CD4-positive, alpha-beta T cell (primary cell): ENCODE results near the gene PEX10. TPM values are rescaled to one million over a fixed set of nuclear protein-coding genes. Genes with fewer than 3 reads are reported as not detected.

Source experiments
- ATAC-seq: fragments of 200-7000 bp; cut with Tn5 transposase; one replicate; pipeline ENCODE4 v1.10.0; 2022; ENCODE audit warnings: mild to moderate bottlenecking; ENCODE audit not compliant: poor library complexity
- CTCF ChIA-PET: fragments of 350-600 bp; sonication (Branson Sonifier 250); formaldehyde crosslinking; loops from one replicate; lab custom pipeline; 2021; ENCODE audit warnings: antibody characterized with exemption, inconsistent platforms; lab: Charles Lee
- POLR2A ChIA-PET: fragments of 350-600 bp; sonication (Branson Sonifier 250); formaldehyde crosslinking; loops from one replicate; lab custom pipeline; 2021; ENCODE audit warnings: antibody characterized with exemption, inconsistent platforms; lab: Charles Lee
- DNase-seq, 14 experiments: peaks; one replicate each; pipeline ENCODE4 v3.0.0-alpha.2; 2013 to 2020; ENCODE audit warnings: mixed read lengths in 2 of 14
- H3K27ac ChIP-seq, 2 donors: one replicate each; pipeline versions ENCODE4 v1.5.1 to v1.7.0; 2013; ENCODE audit warnings: low read length in 2 of 2, low read depth in 1 of 2, mild to moderate bottlenecking in 1 of 2
- H3K27me3 ChIP-seq, 2 experiments: 1 replicate in 1 of 2; 2 replicates in 1 of 2; pipeline versions ENCODE4 v1.6.1 to v1.7.0; 2013; ENCODE audit warnings: low read length in 2 of 2, control low read depth in 1 of 2, mild to moderate bottlenecking in 1 of 2, moderate library complexity in 1 of 2; ENCODE audit not compliant: insufficient read depth in 2 of 2, control insufficient read depth in 1 of 2
- H3K36me3 ChIP-seq: one replicate; pipeline ENCODE4 v1.6.1; 2013; ENCODE audit warnings: low read length, control low read depth; ENCODE audit not compliant: insufficient read depth
- H3K4me1 ChIP-seq: one replicate; pipeline ENCODE4 v1.6.1; 2013; ENCODE audit warnings: low read length, control low read depth; ENCODE audit not compliant: insufficient read depth
- H3K4me3 ChIP-seq: one replicate; pipeline ENCODE4 v1.5.1; 2013; ENCODE audit warnings: mild to moderate bottlenecking, low read length, moderate library complexity
- H3K9me3 ChIP-seq, 2 experiments: 1 replicate in 1 of 2; 2 replicates in 1 of 2; pipeline versions ENCODE4 v1.6.1 to v1.7.0; 2013; ENCODE audit warnings: low read length in 2 of 2, mild to moderate bottlenecking in 2 of 2, control low read depth in 1 of 2, moderate library complexity in 1 of 2; ENCODE audit not compliant: control insufficient read depth in 1 of 2, insufficient read depth in 1 of 2
- H3K27ac Mint-ChIP-seq: one replicate; pipeline ENCODE4 v1.8.0; 2020; ENCODE audit warnings: mixed read lengths
- H3K27me3 Mint-ChIP-seq: one replicate; pipeline ENCODE4 v1.8.0; 2021; ENCODE audit warnings: mixed read lengths
- H3K36me3 Mint-ChIP-seq: one replicate; pipeline ENCODE4 v1.8.0; 2021; ENCODE audit warnings: low read depth, mixed read lengths
- H3K4me1 Mint-ChIP-seq: one replicate; pipeline ENCODE4 v1.8.0; 2021; ENCODE audit warnings: low read depth, mixed read lengths
- H3K4me3 Mint-ChIP-seq: one replicate; pipeline ENCODE4 v1.8.0; 2020; ENCODE audit warnings: mild to moderate bottlenecking, mixed read lengths
- H3K9me3 Mint-ChIP-seq: one replicate; pipeline ENCODE4 v1.8.0; 2020; ENCODE audit warnings: mixed read lengths
- intact Hi-C, 2 experiments: fragments of 100-400 bp; cut with DNase I in 1 of 2; cut with micrococcal nuclease in 1 of 2; formaldehyde crosslinking; loops; one replicate each; pipeline versions ENCODE4 v1.15.1 to v1.9.0; 2023 to 2025; cut with DNase I, micrococcal nuclease
- total RNA-seq, 174 experiments: library from RNA in 2 of 174; stranded (reverse) in 2 of 174; gene quantifications; one replicate each; pipeline ENCODE4 v1.2.3 and lab custom pipeline; 2021 to 2026
- TF ChIP-seq, protein P1 (sequence below): fragments of 200-600 bp; IDR thresholded peaks from one replicate; pipeline ENCODE4 v1.8.0; 2022; ENCODE audit warnings: antibody characterized with exemption, mild to moderate bottlenecking

Gene PEX10
- total RNA-seq, 2 experiments from 2014 or later, result 12.0 to 12.5 TPM

DNA sequence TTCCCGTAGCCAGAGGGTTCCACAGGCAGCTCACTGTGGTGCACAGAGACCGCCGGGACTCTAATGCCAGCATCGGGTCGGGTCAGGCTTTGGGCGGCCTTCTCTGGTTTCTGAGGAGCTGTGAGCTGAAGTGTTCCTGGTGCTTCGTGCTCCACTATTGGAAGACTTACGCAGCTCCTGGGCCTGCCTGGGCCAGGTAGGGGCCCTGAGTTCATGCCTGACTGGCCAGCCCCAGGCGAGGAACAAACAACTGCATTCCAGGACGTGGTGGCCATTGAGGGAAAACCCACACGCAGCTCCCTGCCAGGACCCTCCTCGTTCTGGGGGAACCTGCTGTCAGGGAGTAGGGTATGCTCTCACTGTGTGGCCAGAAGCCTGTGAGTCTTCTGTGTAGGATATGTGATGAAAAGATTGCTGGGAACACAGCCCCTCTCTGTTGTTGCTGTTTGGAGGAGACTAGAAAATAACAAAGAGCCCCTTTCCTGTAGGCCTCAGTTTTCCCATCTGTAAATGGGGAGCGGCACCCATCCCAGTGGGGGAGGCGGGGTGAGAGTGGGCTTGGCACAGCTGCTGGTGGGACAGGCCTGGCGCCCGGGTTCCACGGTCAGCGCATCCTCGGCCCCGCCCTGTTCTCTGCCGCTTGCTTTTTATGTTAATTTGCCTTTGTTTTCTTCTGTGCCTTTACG, 12.3 kb downstream of the PEX10 start:
- Mint-ChIP-seq H3K36me3 (peaks cover 84% of the 10 kb centered on the region), H3K4me1 (peaks cover 8% of the 10 kb centered on the region)
- POLR2A ChIA-PET, result no interaction called here

GRCh38 chr1:2398871-2399270, 13.5 kb downstream of the PEX10 start:
- no peaks in the 10 kb centered on the region for H3K9me3 Mint-ChIP-seq
- no peak for ATAC-seq
- H3K4me1 Mint-ChIP-seq, result peaks cover 19% of the 10 kb centered on the region
- H3K27me3 Mint-ChIP-seq, result no peaks in the 10 kb centered on the region
- H3K4me3 ChIP-seq, result no peak overlapping the region
- POLR2A ChIA-PET, result no interaction called here
- H3K27me3 ChIP-seq, result no peaks in the 10 kb centered on the region
- H3K4me3 Mint-ChIP-seq, result no peak overlapping the region
- H3K27ac ChIP-seq, result no peak overlapping the region
- TF ChIP-seq, protein P1, sequence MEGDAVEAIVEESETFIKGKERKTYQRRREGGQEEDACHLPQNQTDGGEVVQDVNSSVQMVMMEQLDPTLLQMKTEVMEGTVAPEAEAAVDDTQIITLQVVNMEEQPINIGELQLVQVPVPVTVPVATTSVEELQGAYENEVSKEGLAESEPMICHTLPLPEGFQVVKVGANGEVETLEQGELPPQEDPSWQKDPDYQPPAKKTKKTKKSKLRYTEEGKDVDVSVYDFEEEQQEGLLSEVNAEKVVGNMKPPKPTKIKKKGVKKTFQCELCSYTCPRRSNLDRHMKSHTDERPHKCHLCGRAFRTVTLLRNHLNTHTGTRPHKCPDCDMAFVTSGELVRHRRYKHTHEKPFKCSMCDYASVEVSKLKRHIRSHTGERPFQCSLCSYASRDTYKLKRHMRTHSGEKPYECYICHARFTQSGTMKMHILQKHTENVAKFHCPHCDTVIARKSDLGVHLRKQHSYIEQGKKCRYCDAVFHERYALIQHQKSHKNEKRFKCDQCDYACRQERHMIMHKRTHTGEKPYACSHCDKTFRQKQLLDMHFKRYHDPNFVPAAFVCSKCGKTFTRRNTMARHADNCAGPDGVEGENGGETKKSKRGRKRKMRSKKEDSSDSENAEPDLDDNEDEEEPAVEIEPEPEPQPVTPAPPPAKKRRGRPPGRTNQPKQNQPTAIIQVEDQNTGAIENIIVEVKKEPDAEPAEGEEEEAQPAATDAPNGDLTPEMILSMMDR, result no peak
- peaks cover 94% of the 10 kb centered on the region for H3K36me3 ChIP-seq
- peaks cover 21% of the 10 kb centered on the region for H3K4me1 ChIP-seq
- no peak overlapping the region for H3K27ac Mint-ChIP-seq
- CTCF ChIA-PET, result no interaction called here
- DNase-seq, result no peak
- H3K36me3 Mint-ChIP-seq, result peaks cover 84% of the 10 kb centered on the region
- H3K9me3 ChIP-seq, result peaks cover 0 to 8% of the 10 kb centered on the region in 2 experiments
- intact Hi-C loops, result loop anchor here in 1 of 2 experiments (10.0 kb wide), 1 partner anchor 764 kb away; the partner anchor contains the start of gene MMP23B

More for the DNA sequence above, 12.3 kb downstream of the PEX10 start:
- no peak overlapping the region for H3K4me3 Mint-ChIP-seq
- Histone ChIP-seq H3K4me1 (peaks cover 10% of the 10 kb centered on the region), H3K36me3 (peaks cover 95% of the 10 kb centered on the region), H3K4me3 (no peak overlapping the region), H3K27ac (no peak overlapping the region), H3K27me3 (no peaks in the 10 kb centered on the region), H3K9me3 (peaks cover 0 to 8% of the 10 kb centered on the region in 2 experiments)
- DNase-seq, result no peak
- H3K9me3 Mint-ChIP-seq, result no peaks in the 10 kb centered on the region
- ATAC-seq, result no peak
- H3K27ac Mint-ChIP-seq, result no peak overlapping the region
- CTCF ChIA-PET, result no interaction called here
- H3K27me3 Mint-ChIP-seq, result no peaks in the 10 kb centered on the region
- TF ChIP-seq, protein P1, result no peak
- intact Hi-C loops, result loop anchor here in 1 of 2 experiments (10.0 kb wide), 1 partner anchor 765 kb away; the partner anchor contains the start of gene MMP23B

DNA sequence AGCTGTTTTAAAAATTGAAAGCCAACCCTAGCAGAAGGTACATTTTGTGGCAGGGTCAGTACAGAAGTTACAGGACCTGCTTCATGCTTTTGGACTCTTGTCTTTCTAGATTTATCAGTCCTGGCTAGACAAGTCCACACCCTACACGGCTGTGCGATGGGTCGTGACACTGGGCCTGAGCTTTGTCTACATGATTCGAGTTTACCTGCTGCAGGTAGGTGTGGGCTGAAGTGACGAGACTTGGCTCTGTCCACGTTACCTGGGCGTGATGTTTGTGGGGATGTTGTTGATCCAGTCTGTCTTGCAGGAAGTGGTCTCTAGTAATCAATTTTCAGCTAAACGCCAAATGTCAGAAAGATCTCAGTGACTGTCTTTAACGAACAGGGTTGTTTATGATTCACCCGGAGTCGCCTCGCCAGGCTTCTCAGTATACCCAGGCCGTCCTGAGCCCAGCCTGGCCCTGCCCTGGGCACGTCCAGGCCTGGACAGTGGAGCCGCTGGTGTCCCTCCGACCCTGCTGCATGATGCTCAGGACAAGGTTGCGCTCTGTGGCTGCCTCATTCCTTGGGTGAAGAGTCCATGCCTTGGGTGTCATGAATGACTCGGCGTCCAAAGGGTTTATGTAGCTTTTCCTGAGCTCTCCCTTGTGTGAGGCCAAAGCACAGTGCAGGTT, 15.2 kb downstream of the PEX10 start:
- H3K27ac ChIP-seq, result no peak overlapping the region
- Mint-ChIP-seq H3K27ac (no peak overlapping the region), H3K4me3 (no peak overlapping the region), H3K9me3 (no peaks in the 10 kb centered on the region), H3K4me1 (peaks cover 37% of the 10 kb centered on the region), H3K36me3 (peaks cover 84% of the 10 kb centered on the region), H3K27me3 (no peaks in the 10 kb centered on the region)
- ATAC-seq, result no peak
- H3K9me3 ChIP-seq, result peaks cover 0 to 8% of the 10 kb centered on the region in 2 experiments
- no peaks in the 10 kb centered on the region for H3K27me3 ChIP-seq
- TF ChIP-seq, protein P1, result no peak
- peaks cover 89% of the 10 kb centered on the region for H3K36me3 ChIP-seq
- ChIA-PET POLR2A (no interaction called here), CTCF (no interaction called here)
- no peak for DNase-seq
- intact Hi-C loops, result loop anchor here in 1 of 2 experiments (10.0 kb wide), 1 partner anchor 762 kb away; the partner anchor contains the start of gene MMP23B
- H3K4me1 ChIP-seq, result peaks cover 38% of the 10 kb centered on the region
- H3K4me3 ChIP-seq, result no peak overlapping the region
